Adipose tissue (tissue), 3 donors: ENCODE results near the gene MMEL1. TPM values are rescaled to one million over a fixed set of nuclear protein-coding genes. Genes with fewer than 3 reads are reported as not detected.
"Not testable (repeated sequence)": the region's sequence is repeated elsewhere in the genome, so short reads cannot be mapped to it uniquely, and the experiment has no call there.

ENCODE experiments used
- H3K27ac ChIP-seq: one replicate; pipeline ENCODE4 v1.5.1; 2013; ENCODE audit warnings: low read depth, low read length
- WGBS, 3 donors: extraction: QIAGEN DNeasy Blood & Tissue Kit; methylation state at CpG; one replicate each; pipeline ENCODE4 v1.1.7; 2013; 5-methylcytosine and 5-hydroxymethylcytosine counted together
- polyA plus RNA-seq, 3 donors: library from polyadenylated mRNA; stranded (reverse); fragments of 200-250 nt; gene quantifications; one replicate each; pipeline ENCODE4 v1.2.3, GENCODE V29; 2013
- donor health status: healthy with polysubstance abuse.
- donor health status: Bipolar disorder and iron deficiency.
- donor health status: healthy.

Gene MMEL1, protein sequence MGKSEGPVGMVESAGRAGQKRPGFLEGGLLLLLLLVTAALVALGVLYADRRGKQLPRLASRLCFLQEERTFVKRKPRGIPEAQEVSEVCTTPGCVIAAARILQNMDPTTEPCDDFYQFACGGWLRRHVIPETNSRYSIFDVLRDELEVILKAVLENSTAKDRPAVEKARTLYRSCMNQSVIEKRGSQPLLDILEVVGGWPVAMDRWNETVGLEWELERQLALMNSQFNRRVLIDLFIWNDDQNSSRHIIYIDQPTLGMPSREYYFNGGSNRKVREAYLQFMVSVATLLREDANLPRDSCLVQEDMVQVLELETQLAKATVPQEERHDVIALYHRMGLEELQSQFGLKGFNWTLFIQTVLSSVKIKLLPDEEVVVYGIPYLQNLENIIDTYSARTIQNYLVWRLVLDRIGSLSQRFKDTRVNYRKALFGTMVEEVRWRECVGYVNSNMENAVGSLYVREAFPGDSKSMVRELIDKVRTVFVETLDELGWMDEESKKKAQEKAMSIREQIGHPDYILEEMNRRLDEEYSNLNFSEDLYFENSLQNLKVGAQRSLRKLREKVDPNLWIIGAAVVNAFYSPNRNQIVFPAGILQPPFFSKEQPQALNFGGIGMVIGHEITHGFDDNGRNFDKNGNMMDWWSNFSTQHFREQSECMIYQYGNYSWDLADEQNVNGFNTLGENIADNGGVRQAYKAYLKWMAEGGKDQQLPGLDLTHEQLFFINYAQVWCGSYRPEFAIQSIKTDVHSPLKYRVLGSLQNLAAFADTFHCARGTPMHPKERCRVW
- polyA plus RNA-seq, result 1 to 10 TPM; 3.0 to 7.0 (median 3.8) TPM

DNA sequence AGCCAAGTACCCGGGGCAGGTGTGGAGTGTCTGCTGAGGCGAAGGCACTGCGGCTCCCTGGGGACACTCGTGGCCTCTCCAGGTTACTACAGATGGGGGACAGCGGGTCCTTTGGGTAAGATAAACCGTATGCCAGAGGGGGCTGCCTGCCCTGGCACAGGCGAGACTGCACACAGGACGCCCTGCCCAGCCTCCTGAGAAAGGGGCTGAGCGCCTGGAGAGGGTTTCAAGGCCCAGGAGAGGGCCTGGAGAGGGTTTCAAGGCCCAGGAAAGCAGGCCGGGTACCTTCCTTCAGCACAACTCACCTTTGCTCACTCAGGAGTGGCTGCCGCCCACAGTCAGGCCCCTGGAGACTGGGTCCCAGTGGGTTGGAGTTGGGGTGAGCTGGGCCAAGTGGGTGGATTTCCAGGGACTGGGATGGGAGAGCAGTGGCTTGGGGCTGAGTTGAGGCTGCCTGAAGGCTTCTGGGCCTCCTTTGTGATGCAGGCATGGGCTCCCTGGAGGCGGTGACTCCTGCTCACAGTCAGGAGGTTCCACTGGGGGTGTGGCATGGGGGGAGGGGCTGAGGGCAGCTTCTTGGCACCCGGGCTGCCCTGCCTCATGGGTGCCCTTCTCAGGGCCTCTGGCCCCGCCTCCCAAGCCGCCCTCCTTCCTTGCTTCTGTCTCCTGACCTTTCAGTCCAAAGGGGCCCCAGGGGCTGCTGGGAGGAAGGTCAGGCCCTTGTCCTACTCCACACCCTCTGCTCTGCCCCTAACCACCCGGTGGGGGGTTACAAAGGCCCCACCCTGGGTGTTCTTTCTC is at the start of gene MMEL1:
Gene MMEL1 (minus strand): TSS at position 456 of the 801 bp plus-strand sequence. CDS start 3,532 bp downstream, outside the sequence.
- H3K27ac ChIP-seq, result no peak within 1 kb of the TSS
- 69 to 73% (median 71%) methylated on average over 14 to 16 of the region's 16 CpGs for WGBS, 3 donors

DNA sequence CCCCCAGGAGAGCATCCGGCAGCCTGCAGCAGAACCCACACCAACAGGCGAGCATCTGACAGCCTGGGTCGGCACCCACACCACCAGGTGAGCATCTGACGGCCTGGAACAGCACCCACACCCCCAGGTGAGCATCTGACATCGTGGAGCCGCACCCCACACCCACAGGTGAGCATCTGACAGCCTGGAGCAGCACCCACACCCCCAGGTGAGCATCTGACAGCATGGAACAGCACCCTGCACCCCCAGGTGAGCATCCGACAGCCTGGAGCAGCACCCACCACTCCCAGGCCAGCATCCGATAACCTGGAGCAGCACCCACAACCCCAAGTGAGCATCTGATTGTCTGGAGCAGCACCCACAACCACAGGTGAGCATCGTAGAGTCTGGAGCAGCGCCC is 43.9 kb upstream of the MMEL1 start:
- H3K27ac ChIP-seq, result not testable (repeated sequence)
- 60 to 100% methylated on average over 1 to 4 of the region's 10 CpGs; no CpG with 5 or more reads in 1 of the 3 donors for WGBS, 3 donors

DNA sequence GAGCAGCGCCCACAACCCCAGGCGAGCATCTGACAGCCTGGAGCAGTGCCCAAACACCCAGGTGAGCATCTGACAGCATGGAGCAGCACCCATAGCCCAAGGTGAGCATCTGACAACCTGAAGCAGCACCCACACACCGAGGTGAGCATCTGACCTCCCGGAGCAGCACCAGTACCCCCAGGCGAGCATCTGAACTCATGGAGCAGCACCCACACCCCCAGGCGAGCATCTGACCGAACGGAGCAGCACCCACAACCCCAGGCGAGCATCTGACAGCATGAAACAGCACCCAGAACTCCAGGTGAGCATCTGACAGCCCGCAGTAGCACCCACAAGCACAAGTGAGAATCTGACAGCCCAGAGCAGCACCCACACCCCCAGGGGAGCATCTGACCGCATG is 38.8 kb upstream of the MMEL1 start:
- 56 to 61% (median 56%) methylated on average over 7 of the region's 11 CpGs for WGBS, 3 donors
- H3K27ac ChIP-seq, result not testable (repeated sequence)

DNA sequence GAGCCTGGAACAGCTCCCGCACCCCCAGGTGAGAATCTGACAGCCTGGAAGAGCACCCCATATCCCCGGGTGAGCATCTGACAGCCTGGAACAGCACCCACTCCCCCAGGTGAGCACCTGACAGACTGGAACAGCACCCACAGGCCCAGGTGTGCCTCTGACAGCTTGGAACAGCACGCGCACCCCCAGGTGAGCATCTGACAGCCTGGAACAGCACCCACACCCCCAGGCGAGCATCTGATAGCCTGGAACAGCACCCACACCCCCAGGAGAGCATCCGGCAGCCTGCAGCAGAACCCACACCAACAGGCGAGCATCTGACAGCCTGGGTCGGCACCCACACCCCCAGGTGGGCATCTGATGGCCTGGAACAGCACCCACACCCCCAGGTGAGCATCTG is 27.0 kb upstream of the MMEL1 start:
- 49 to 68% (median 55%) methylated on average over 3 to 6 of the region's 8 CpGs for WGBS, 3 donors

DNA sequence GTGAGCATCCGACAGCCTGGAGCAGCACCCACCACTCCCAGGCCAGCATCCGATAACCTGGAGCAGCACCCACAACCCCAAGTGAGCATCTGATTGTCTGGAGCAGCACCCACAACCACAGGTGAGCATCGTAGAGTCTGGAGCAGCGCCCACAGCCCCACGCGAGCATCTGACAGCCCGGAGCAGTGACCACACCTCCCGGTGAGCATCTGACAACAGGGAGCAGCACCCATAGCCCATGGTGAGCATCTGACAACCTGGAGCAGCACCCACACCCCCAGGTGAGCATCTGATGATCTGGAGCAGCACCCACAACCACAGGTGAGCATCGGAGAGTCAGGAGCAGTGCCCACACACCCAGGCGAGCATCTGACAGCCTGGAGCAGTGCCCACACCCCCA is 25.1 kb upstream of the MMEL1 start:
- 80 to 85% (median 80%) methylated on average over 1 to 6 of the region's 10 CpGs for WGBS, 3 donors
- not testable (repeated sequence) for H3K27ac ChIP-seq

More for the DNA sequence above, 27.0 kb upstream of the MMEL1 start:
- H3K27ac ChIP-seq, result not testable (repeated sequence)

DNA sequence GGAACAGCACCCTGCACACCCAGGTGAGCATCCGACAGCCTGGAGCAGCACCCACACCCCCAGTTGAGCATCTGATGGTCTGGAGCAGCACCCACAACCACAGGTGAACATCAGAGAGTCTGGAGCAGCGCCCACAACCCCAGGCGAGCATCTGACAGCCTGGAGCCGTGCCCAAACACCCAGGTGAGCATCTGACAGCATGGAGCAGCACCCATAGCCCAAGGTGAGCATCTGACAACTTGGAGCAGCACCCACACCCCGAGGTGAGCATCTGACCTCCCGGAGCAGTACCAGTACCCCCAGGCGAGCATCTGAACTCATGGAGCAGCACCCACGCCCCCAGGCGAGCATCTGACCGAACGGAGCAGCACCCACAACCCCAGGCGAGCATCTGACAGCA is 24.3 kb upstream of the MMEL1 start:
- H3K27ac ChIP-seq, result not testable (repeated sequence)
- WGBS, 3 donors, result 34 to 60% (median 44%) methylated on average over 3 to 7 of the region's 12 CpGs

DNA sequence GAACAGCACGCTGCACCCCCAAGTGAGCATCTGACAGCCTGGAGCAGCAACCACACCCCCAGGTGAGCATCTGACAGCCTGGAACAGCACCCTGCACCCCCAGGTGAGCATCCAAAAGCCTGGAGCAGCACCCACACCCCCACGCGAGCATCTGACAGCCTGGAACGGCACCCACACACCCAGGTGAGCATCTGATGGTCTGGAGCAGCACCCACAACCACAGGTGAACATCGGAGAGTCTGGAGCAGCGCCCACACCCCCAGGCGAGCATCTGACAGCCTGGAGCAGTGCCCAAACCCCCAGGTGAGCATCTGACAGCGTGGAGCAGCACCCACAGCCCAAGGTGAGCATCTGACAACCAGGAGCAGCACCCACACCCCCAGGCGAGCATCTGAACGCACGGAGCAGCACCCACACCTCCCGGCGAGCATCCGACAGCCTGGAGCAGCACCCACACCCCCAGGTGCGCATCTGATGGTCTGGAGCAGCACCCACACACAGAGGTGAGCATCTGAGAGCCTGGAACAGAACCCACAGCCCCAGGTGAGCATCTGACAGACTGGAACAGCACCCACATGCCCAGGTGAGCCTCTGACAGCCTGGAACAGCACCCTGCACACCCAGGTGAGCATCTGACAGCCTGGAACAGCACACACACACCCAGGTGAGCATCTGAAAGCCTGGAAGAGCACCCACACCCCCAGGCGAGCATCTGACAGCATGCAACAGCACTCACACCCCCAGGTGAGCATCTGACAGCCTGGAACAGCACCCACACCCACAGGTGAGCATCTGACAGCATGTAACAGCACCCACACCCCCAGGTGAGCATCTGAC is 23.0 kb upstream of the MMEL1 start:
- WGBS, 3 donors, result 35 to 45% (median 43%) methylated on average over 16 of the region's 16 CpGs
- not testable (repeated sequence) for H3K27ac ChIP-seq

DNA sequence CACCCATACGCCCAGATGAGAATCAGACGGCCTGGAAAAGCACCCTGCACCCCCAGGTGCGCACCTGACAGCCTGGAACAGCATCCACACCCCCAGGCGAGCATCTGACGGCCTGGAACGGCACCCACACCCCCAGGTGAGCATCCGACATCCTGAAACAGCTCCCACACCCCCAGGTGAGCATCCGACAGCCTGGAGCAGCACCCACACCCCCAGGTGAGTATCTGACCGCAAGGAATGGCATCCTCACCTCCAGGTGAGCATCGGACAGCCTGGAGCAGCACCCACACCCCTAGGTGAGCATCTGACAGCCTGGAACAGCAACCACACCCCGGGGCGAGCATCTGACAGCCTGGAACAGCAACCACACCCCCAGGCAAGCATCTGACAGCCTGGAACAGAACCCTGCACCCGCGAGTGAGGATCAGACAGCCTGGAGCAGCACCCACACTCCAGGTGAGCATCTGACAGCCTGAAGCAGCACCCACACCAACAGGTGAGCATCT is 21.7 kb upstream of the MMEL1 start:
- not testable (repeated sequence) for H3K27ac ChIP-seq
- 32 to 45% (median 41%) methylated on average over 14 of the region's 14 CpGs for WGBS, 3 donors

DNA sequence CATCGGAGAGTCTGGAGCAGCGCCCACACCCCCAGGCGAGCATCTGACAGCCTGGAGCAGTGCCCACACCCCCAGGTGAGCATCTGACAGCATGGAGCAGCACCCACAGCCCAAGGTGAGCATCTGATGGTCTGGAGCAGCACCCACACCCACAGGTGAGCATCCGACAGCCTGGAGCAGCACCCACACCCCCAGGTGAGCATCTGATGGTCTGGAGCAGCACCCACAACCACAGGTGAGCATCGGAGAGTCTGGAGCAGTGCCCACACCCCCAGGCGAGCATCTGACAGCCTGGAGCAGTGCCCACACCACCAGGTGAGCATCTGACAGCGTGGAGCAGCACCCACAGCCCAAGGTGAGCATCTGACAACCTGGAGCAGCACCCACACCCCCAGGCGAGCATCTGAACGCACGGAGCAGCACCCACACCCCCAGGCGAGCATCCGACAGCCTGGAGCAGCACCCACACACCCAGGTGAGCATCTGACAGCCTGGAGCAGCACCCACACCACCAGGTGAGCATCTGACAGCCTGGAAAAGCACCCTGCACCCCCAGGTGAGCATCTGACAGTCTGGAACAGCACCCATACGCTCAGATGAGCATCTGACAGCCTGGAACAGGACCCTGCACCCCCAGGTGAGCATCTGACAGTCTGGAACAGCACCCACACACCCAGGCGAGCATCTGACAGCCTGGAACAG is 21.1 kb upstream of the MMEL1 start:
- H3K27ac ChIP-seq, result not testable (repeated sequence)
- 37 to 45% (median 40%) methylated on average over 14 of the region's 14 CpGs for WGBS, 3 donors

DNA sequence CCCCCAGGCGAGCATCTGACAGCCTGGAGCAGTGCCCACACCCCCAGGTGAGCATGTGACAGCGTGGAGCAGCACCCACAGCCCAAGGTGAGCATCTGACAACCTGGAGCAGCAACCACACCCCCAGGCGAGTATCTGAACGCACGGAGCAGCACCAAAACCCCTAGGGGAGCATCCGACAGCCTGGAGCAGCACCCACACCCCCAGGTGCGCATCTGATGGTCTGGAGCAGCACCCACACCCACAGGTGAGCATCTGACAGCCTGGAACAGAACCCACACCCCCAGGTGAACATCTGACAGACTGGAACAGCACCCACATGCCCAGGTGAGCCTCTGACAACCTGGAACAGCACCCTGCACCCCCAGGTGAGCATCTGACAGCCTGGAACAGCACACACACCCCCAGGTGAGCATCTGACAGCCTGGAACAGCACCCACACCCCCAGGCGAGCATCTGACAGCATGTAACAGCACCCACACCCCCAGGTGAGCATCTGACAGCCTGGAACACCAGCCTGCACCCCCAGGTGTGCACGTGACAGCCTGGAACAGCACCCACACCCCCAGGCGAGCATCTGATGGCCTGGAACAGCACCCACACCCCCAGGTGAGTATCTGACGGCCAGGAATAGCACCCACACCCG is 20.2 kb upstream of the MMEL1 start:
- 23 to 31% (median 31%) methylated on average over 12 of the region's 12 CpGs for WGBS, 3 donors
- not testable (repeated sequence) for H3K27ac ChIP-seq

DNA sequence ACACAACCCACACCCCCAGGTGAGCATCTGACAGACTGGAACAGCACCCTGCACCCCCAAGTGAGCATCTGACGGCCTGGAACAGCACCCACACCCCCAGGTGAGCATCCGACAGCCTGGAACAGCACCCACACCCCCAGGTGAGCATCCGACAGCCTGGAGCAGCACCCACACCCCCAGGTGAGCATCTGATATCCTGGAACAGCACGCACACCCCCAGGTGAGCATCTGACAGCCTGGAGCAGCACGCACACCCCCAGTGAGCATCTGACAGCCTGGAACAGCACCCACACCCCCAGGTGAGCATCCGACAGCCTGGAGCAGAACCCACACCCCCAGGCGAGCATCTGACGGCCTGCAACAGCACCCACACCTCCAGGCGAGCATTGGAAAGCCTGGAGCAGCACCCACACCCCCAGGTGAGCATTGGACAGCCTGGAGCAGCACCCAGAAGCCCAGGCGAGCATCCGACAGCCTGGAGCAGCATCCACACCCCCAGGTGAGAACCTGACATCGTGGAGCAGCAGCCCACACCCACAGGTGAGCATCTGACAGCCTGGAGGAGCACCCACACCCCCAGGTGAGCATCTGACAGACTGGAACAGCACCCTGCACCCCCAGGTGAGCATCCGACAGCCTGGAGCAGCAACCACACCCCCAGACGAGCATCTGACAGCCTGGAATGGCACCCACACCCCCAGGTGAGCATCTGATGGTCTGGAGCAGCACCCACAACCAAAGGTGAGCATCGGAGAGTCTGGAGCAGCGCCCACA is 19.5 kb upstream of the MMEL1 start:
- WGBS, 3 donors, result 31 to 39% (median 37%) methylated on average over 16 of the region's 16 CpGs
- H3K27ac ChIP-seq, result not testable (repeated sequence)

DNA sequence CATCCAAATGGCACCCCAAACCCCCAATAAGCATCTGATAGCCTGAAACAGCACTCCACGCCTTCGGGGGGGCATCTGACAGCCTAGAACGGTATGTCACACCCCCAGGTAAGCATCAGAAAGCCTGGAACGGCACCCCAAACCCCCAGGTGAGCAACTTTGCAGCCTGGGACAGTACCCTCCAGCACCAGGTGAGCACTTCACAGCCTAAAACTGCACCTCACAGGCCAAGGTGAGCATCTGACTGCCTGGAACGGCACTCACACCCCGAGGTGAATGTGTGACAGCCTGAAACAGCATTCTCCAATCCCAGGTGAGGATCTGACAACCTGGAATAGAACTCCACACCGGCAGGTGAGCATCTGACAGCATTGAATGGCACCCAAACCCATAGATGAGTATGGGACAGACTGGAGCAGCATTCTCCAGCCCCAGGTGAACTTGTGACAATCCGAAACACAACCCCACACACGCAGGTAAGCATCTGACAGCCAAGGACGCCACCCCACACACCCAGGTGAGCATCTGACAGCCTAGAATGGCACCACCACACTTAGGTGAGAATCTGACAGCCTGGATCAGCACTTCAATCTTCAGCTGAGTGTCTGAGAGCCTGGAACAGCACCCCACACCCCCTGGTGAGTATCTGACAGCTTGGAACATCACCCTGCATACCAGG is 18.3 kb upstream of the MMEL1 start:
- WGBS, 3 donors, result 43 to 64% (median 56%) methylated on average over 10 of the region's 10 CpGs

DNA sequence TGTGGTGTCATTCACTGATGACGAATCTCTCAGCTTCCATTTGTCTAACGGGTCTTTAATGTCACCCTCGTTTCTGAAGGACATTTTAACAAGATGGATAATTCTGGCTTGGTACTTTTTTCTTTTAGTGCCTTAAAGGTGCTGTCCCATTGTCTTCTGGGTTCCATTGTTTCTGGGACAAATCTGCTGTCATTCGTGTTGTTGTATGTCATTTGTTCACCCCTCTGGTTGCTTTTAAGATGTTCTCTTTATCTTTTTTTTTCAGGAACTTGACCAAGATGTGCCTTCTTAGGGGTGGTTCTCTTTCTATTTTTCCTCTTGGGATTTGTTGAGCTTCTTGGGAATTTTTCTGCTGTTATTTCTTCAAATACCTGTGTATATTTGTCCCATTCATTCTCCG is 14.0 kb upstream of the MMEL1 start:
- WGBS, 3 donors, result 65 to 76% (median 74%) methylated on average over 5 of the region's 5 CpGs
- H3K27ac ChIP-seq, result no peak overlapping the region

More for the DNA sequence above, 18.3 kb upstream of the MMEL1 start:
- H3K27ac ChIP-seq, result no peak overlapping the region

DNA sequence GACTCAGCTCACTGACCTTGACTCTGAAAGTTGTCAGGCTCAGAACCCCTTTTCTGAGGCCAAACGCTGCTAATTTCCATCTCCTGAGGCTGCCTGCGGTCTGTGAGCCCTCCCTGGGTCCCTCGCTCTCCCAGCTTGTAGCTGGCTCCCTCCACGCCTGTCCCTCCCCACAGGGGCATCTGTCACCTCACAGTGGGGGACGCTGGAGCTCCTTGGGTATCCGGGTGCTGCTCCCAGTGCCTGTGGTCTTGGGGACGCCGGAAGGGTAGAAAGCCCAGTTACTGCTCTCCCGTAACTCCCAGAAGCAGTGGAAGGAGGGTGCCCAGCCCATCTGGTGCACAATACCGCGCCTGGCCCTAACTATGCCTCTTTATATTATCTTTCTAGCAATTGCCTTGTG is 13.0 kb upstream of the MMEL1 start:
- WGBS, 3 donors, result 83 to 88% (median 85%) methylated on average over 11 of the region's 11 CpGs
- no peak overlapping the region for H3K27ac ChIP-seq

DNA sequence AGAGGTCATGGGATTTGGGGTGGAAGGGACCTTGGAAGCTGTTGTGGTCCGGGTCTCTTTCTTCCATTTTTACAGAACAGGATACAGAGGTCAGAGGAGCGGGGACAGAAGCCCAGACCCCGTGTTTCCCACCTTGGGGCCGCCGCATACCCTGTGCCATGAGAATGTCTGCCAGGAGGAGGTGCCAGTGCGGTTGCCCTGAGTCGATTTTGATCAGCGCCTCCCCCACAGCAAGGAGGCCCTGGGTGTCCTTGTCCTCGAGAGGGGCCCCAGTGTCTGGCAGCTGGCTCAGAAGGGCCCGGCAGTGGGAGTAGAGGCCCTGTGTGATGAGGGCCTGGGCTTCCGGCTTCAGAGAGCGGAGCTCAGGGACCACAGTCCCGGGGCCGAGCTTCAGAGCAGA is 12.3 kb upstream of the MMEL1 start:
- H3K27ac ChIP-seq, result no peak overlapping the region
- 80 to 85% (median 84%) methylated on average over 14 of the region's 14 CpGs for WGBS, 3 donors
